ENCODE data around the gene PTTG1IP.

The PTTG1IP gene

GRCh38 chr21:44897326-44898010, 24.0 kb upstream of the PTTG1IP start:
- peak; percentile 45 for DNase-seq
- Histone ChIP-seq H3K36me3 (no peaks in the 10 kb centered on the region), H3K4me3 (ENCODE audit: low read depth, low read length) (no peak overlapping the region), H3K4me1 (no peaks in the 10 kb centered on the region), H3K27me3 (0 out of 2 replicates have a peak, but pooled peaks cover 3% of the 10 kb centered on the region), H3K9me3 (no peaks in the 10 kb centered on the region)
- no peak for TF ChIP-seq CTCF (IDR thresholded peaks at IDR 0.05; ENCODE audit: low read depth, low read length)

GRCh38 chr21:44896561-44897286, 23.2 kb upstream of the PTTG1IP start:
- Histone ChIP-seq H3K4me1 (no peaks in the 10 kb centered on the region), H3K27me3 (0 out of 2 replicates have a peak, but pooled peaks cover 3% of the 10 kb centered on the region), H3K36me3 (no peaks in the 10 kb centered on the region), H3K9me3 (no peaks in the 10 kb centered on the region), H3K4me3 (ENCODE audit: low read depth, low read length) (no peak overlapping the region)
- no peak for TF ChIP-seq CTCF (IDR thresholded peaks at IDR 0.05; ENCODE audit: low read depth, low read length)
- peak; percentile 7 for DNase-seq

- H3K4me1 ChIP-seq: no peaks in the 10 kb centered on the region
- H3K36me3 ChIP-seq: no peaks in the 10 kb centered on the region
- 0 out of 2 replicates have a peak, but pooled peaks cover 3% of the 10 kb centered on the region for H3K27me3 ChIP-seq
- TF ChIP-seq CTCF (IDR thresholded peaks at IDR 0.05; ENCODE audit: low read depth, low read length): no peak
- no peak for DNase-seq
- no peaks in the 10 kb centered on the region for H3K9me3 ChIP-seq
- no peak overlapping the region for H3K4me3 ChIP-seq (ENCODE audit: low read depth, low read length)
Observed at GRCh38 chr21:44895859-44896258, 22.4 kb upstream of the PTTG1IP start.

DNA sequence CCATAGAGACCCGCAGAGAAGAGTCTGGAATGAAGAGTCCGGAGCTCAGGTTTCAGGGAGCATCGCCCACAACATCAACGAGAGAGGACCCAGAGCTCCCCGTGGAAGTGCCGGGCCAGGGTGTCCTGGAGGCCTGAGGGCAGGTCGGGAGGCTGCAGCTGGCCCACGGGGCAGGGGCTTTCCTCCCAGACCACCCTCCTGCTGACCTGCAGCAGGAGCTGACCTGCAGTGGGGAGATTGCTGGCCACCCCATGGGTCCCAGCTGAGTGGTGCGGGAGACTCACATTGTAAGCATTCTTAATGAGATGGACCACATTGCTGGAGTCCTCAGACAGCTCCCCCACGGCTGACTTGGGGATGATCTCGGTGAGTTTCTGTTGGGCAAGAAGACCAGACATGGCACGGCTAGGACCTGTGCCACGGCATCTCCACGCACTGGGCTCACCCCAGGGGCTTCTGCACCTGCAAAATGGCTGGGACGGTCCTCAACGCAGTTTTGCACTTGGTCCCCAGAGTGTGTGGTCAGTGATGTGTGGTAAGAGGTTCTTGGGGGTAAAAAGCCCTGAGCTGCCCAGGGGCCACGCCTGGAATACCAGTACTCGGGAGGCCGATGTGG, 21.3 kb upstream of the PTTG1IP start:
- Histone ChIP-seq H3K4me3 (ENCODE audit: low read depth, low read length) (no peak overlapping the region), H3K9me3 (no peaks in the 10 kb centered on the region), H3K27me3 (0 out of 2 replicates have a peak, but pooled peaks cover 3% of the 10 kb centered on the region), H3K36me3 (no peaks in the 10 kb centered on the region), H3K4me1 (no peaks in the 10 kb centered on the region)
- no peak for TF ChIP-seq CTCF (IDR thresholded peaks at IDR 0.05; ENCODE audit: low read depth, low read length)
- DNase-seq: no peak

DNA sequence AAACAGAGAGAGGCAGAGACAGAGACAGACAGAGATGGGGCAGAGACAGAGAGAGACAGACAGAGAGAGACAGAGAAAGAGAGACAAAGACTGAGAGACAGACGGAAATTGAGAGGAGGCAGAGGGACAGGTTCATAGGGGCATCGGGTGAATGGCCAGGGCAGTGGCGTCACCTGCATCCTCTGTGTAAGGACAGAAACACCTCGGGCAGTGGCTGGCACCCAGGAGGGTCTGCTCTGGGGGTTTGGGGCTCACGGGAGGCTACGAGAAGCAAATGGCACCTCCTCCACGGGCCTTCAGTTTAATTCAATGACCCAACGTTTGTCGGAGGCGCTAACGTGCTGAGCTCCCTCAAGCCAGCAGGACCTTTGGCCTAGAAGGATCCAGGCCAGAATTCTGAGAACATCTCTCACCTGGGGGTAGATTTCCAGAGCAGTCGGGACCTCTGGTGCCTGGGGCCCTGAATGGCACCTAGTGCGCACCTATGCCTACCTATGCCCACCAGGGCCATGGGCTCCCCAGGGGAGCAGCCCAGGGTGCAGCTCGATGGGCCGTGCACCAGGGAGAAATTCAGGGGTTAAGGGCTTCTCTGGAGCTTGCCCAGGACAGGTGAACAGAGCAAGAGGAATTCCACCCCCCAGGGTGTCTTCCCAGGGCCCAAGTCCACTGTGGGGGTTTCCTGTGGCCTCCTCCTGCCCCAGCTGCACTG, 20.6 kb upstream of the PTTG1IP start:
- no peak for DNase-seq
- H3K4me1 ChIP-seq: no peaks in the 10 kb centered on the region
- no peaks in the 10 kb centered on the region for H3K36me3 ChIP-seq
- H3K9me3 ChIP-seq: no peaks in the 10 kb centered on the region
- H3K4me3 ChIP-seq (ENCODE audit: low read depth, low read length): no peak overlapping the region
- TF ChIP-seq CTCF (IDR thresholded peaks at IDR 0.05; ENCODE audit: low read depth, low read length): no peak
- 0 out of 2 replicates have a peak, but pooled peaks cover 3% of the 10 kb centered on the region for H3K27me3 ChIP-seq

Measured in BE2C (cell line).